GM21515 (cell line): ENCODE measurements around the gene ENTPD8.
"Not testable (repeated sequence)": the region's sequence is repeated elsewhere in the genome, so short reads cannot be mapped to it uniquely, and the experiment has no call there.

ENCODE experiments used
- ATAC-seq: cut with Tn5 transposase; IDR thresholded peaks from one replicate; pipeline ENCODE4 v1.9.1; 2021; ENCODE audit not compliant: unreplicated experiment

The ENTPD8 gene

GRCh38 chr9:137459601-137460362, 18.6 kb upstream of the ENTPD8 start:
- ATAC-seq: no peak

GRCh38 chr9:137459152-137459600, 18.0 kb upstream of the ENTPD8 start, which contains the start of gene NSMF:
Gene NSMF, minus strand, starts transcription at chr9:137459334. Its CDS starts 232 bp downstream, at chr9:137459102.
- ATAC-seq: peak; percentile 53

GRCh38 chr9:137458194-137459151, 17.3 kb upstream of the ENTPD8 start:
- ATAC-seq: peak; percentile 9

GRCh38 chr9:137457406-137458193, 16.4 kb upstream of the ENTPD8 start:
- ATAC-seq: no peak

- ATAC-seq: no peak
Observed at GRCh38 chr9:137456864-137457405, 15.8 kb upstream of the ENTPD8 start.

- no peak for ATAC-seq
Observed at GRCh38 chr9:137456061-137456863, 15.1 kb upstream of the ENTPD8 start.

- ATAC-seq: no peak
Observed at GRCh38 chr9:137455359-137455991, 14.3 kb upstream of the ENTPD8 start.

- ATAC-seq: no peak
Observed at GRCh38 chr9:137454597-137455358, 13.6 kb upstream of the ENTPD8 start.

- ATAC-seq: no peak
Observed at GRCh38 chr9:137454145-137454596, 13.0 kb upstream of the ENTPD8 start.

- ATAC-seq: peak; percentile 40
Observed at GRCh38 chr9:137453643-137454081, 12.5 kb upstream of the ENTPD8 start.

- no peak for ATAC-seq
Observed at GRCh38 chr9:137452761-137453642, 11.8 kb upstream of the ENTPD8 start.

GRCh38 chr9:137452006-137452760, 11.0 kb upstream of the ENTPD8 start:
- ATAC-seq: no peak

- not testable (repeated sequence) for ATAC-seq
Observed at GRCh38 chr9:137451264-137452005, 10.3 kb upstream of the ENTPD8 start.

- ATAC-seq: not testable (repeated sequence)
Observed at GRCh38 chr9:137450539-137451222, 9.5 kb upstream of the ENTPD8 start.

- no peak for ATAC-seq
Observed at GRCh38 chr9:137449931-137450538, 8.9 kb upstream of the ENTPD8 start.
